MM.1S (cell line): ENCODE data around the gene HIGD1B.

Source experiments
- CTCF ChIP-seq: fragments of 300-600 bp; sonication (generic); IDR thresholded peaks from 2 replicates; pipeline ENCODE4 v1.5.1; 2016; ENCODE audit warnings: antibody characterized with exemption, low read length, mixed read lengths
- EZH2 ChIP-seq: fragments of 300-600 bp; sonication (generic); optimal IDR thresholded peaks from 2 replicates; pipeline ENCODE3; 2017; ENCODE audit warnings: low read depth, mild to moderate bottlenecking, antibody characterized with exemption, low read length, mixed read lengths
- EZH2phosphoT487 ChIP-seq: fragments of 300-600 bp; sonication (generic); IDR thresholded peaks from 2 replicates; pipeline ENCODE4 v1.6.1; 2018; ENCODE audit warnings: antibody characterized with exemption, low read length

- TF ChIP-seq CTCF (no peak), EZH2 (no peak), EZH2phosphoT487 (no peak)
Observed at GRCh38 chr17:44848257-44848795, 643 bp downstream of the HIGD1B start.
